ENCODE results near the gene SLC35F6.

SLC35F6 gene, protein sequence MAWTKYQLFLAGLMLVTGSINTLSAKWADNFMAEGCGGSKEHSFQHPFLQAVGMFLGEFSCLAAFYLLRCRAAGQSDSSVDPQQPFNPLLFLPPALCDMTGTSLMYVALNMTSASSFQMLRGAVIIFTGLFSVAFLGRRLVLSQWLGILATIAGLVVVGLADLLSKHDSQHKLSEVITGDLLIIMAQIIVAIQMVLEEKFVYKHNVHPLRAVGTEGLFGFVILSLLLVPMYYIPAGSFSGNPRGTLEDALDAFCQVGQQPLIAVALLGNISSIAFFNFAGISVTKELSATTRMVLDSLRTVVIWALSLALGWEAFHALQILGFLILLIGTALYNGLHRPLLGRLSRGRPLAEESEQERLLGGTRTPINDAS

DNA sequence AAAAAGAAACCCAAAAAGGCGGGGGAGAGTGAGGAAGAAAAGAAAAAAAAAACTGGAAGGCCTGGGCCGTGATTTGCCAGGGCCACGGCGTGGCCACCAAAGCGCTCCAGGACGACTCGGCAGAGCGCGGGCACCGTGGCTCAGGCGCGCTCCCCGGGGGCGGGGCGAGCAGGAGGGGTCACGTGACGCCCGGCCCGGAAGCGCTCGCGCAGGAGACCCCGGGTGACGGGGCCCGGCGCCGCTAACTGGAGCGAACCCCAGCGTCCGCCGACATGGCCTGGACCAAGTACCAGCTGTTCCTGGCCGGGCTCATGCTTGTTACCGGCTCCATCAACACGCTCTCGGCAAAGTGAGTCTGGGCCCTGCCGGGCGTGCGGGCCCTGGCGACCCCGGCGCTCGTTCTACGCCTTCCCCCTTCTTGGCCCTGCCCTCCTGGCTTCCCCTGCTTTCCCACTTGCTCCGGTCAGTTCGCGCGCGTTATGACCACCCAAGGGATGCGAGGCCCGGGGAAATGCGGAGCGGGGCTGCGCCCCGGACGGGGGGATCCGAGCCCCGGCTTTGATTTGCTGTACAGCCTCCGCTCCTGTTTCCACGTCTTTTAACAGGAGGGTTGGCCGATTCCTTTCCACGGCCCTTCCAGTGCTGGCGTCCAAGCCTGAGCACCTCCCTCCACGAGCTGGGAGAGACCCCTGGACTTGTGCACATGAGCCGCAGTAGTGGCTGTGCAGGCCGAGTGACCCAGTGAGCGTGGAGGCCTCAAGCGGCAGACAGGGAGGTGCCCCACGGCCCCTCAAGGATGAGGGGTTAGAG is at the start of gene SLC35F6:
SLC35F6 (plus strand) TSS at position 207 of the 810 bp plus-strand sequence; CDS start at position 273, 66 bp downstream.
- ATAC-seq, result peak; percentile 92
- Mint-ChIP-seq H3K4me3 (peak within 1 kb of the TSS; percentile 89), H3K4me1 (peaks cover 33% of the 10 kb centered on the region)

DNA sequence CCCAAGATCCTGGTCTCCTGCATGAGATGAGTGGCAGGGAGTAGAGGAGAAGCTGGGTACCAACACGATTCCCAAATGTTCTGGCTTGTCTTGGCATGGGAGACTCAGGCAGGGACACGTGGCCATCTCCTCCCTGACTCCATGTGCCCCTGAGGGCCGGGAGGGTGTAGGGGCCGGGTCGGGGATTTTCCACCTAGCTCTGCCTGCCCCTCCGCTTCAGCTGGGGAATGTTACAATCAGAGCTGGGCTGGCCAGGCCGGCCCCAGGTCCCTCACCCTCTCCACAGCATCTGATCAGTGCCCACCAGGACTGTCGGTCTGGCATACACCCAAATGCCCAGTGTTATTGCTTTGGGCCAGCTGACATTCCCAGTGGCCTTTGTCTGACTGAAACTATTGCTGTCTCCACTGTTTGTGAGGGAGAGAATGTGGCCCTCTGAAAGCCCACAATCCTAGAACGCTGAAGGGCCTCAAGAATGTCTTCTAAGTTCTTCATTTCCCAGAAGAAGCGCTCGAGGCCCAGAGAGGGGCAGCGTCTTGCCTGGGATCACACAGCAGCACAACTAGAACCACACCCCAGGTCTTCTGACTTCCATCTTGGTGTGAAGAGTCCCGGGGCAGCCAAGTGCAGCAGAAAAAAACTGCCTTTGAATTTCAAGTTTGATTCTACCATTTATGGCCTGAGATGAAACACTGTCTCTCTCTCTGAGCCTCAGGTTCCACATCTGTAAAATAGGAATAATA is 48.4 kb upstream of the SLC35F6 start:
- no peaks in the 10 kb centered on the region for H3K36me3 Mint-ChIP-seq (ENCODE audit: low read depth)
- H3K4me1 Mint-ChIP-seq, result no peaks in the 10 kb centered on the region
- no peak for DNase-seq
- no peaks in the 10 kb centered on the region for H3K9me3 Mint-ChIP-seq
- H3K27ac Mint-ChIP-seq, result no peak overlapping the region
- no peak overlapping the region for H3K4me3 Mint-ChIP-seq
- no peak for ATAC-seq
- no peaks in the 10 kb centered on the region for H3K27me3 Mint-ChIP-seq

More for the DNA sequence above, at the start of gene SLC35F6:
- Mint-ChIP-seq H3K9me3 (no peaks in the 10 kb centered on the region), H3K36me3 (ENCODE audit: low read depth) (no peaks in the 10 kb centered on the region), H3K27me3 (no peaks in the 10 kb centered on the region), H3K27ac (peak within 1 kb of the TSS; percentile 63)
- peak; percentile 86 for DNase-seq

DNA sequence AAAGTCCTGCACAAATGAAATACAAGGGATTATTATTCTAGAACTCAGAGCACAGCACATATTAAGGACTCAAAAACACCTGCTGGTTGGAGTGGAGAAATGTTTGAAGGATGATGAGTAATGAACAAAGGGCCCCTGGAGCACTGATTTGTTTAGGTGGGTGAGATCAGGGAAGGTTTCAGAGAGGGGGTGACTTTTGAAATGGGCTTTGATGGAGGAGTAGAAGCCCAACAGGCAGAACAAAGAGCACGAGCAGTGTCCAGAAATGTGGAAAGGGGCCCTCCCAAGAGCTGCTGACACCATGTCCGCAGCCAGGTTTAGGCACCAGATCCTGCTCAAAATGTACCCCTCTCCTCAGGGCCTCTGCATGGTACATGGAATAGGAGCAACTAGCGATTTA is 47.7 kb upstream of the SLC35F6 start:
- no peak overlapping the region for H3K4me3 Mint-ChIP-seq
- H3K27me3 Mint-ChIP-seq, result no peaks in the 10 kb centered on the region
- H3K9me3 Mint-ChIP-seq, result no peaks in the 10 kb centered on the region
- no peaks in the 10 kb centered on the region for H3K4me1 Mint-ChIP-seq
- no peaks in the 10 kb centered on the region for H3K36me3 Mint-ChIP-seq (ENCODE audit: low read depth)
- no peak for ATAC-seq
- no peak overlapping the region for H3K27ac Mint-ChIP-seq
- DNase-seq, result no peak

DNA sequence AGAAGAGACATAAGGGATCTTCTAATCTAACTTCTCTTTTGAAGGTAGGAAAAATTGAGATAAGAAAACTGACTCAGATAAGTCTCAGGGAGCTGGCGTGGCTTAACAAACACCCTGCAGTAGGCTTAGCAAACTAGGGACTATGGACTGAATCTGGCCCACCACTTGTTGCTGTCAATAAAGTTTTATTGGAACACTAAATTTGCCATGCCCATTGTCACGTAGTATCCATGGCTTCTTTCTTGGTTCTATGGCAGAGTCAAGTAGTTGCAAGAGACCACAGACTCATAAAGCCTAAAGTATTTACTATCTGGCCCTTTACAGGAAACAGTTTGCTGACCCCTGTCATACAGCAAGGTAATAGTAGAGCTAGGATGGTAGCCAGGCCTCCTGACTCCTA is 47.3 kb upstream of the SLC35F6 start:
- no peaks in the 10 kb centered on the region for H3K27me3 Mint-ChIP-seq
- DNase-seq, result no peak
- H3K4me3 Mint-ChIP-seq, result no peak overlapping the region
- no peak for ATAC-seq
- H3K4me1 Mint-ChIP-seq, result no peaks in the 10 kb centered on the region
- H3K9me3 Mint-ChIP-seq, result no peaks in the 10 kb centered on the region
- no peak overlapping the region for H3K27ac Mint-ChIP-seq
- H3K36me3 Mint-ChIP-seq (ENCODE audit: low read depth), result no peaks in the 10 kb centered on the region

DNA sequence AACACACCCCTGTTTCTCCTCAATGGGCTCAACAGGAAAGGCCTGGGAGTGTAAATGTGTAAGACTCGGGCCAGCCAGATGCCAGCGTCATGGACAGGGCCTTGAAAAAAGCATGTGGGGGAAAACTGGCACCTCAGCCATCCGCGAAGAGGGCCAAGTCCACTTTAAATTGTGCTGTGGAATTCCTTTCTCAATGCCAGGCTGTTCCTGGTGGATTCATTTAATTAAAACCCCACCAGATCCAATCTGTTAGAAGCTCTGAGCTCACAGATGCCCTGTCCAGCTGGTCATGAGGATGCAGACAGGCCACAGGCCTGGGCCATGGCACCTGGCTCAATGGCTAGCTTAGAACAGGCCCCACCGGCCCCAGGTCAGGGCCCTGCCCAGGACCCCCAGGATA is 46.7 kb upstream of the SLC35F6 start:
- no peak overlapping the region for H3K4me3 Mint-ChIP-seq
- H3K9me3 Mint-ChIP-seq, result no peaks in the 10 kb centered on the region
- no peak overlapping the region for H3K27ac Mint-ChIP-seq
- DNase-seq (no peak), ATAC-seq (no peak)
- no peaks in the 10 kb centered on the region for H3K36me3 Mint-ChIP-seq (ENCODE audit: low read depth)
- no peaks in the 10 kb centered on the region for H3K27me3 Mint-ChIP-seq
- H3K4me1 Mint-ChIP-seq, result no peaks in the 10 kb centered on the region

DNA sequence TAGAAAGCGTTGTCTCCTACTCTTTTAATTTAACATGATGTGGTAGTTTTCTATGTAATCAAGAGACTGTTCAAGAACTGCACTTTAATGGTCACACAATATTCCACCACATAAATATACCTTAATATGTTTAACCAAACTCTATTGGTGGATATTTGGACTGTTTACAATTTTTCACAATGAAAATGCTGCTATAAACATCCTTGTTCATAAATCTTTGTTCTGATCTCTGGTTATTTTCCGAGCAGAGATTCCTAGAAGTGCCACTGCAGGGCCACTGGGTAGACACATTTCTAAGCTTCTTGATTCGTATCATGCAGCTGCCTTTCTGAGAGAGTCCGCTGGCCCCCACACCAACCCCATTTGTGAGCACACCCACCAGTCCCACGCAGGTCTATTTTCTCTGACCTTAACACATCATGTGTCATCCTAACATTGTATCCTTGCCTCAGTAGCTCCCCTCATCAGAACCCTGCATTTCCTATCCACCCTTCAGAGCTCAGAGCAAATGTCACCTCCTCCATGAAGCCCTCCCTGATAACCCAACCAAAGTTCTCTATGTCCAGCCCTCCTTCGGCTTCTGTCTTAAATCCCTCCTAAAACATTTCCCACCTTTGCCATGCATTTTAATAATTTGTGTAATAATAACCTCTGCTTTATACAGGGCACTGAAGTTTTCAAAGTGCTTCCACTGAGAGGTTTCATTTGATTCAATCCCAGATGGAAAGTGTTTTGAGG is 45.0 kb upstream of the SLC35F6 start:
- Mint-ChIP-seq H3K27ac (no peak overlapping the region), H3K4me1 (no peaks in the 10 kb centered on the region), H3K4me3 (no peak overlapping the region), H3K36me3 (ENCODE audit: low read depth) (no peaks in the 10 kb centered on the region), H3K9me3 (no peaks in the 10 kb centered on the region), H3K27me3 (no peaks in the 10 kb centered on the region)
- ATAC-seq (no peak), DNase-seq (no peak)

DNA sequence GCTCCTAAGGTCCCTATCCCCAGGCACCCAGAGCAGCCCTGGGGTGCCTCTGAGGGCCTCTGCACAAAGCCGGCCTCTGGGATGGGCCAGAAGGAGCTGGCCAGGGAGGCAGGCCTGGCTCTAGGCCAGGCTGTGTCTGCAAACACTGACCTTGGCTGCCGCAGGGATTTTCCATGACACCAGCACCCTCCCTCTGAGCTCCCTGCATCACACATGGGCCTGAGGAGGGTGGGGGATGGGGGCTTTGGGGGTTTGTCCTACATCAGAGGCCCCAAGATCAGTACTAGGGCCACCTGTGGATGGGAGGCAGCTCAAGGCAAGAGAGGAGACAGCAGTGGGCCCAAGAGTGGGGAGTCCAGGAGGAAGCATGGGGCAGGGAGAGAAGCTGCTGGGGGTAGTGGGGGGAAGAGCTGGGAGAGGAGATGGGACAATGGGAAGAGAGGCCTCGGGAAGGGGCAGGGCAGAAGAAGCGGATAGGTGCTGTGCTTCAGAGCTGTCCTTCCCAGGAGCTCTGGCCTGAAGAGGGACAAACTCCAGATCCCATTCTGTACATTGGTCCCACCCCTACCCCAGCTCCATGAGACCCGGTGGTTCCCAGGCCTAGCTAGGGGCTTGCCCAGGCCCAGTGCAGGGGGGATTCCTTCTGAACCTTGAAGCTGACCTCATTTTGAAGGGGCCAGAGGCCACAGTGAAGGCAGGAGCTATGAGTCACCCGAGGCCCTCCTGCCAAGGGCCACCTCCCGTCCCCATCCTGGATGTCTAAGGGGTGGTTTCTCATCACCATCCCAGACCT is 43.6 kb upstream of the SLC35F6 start:
- ATAC-seq (no peak), DNase-seq (no peak)
- no peaks in the 10 kb centered on the region for H3K9me3 Mint-ChIP-seq
- no peak overlapping the region for H3K27ac Mint-ChIP-seq
- H3K36me3 Mint-ChIP-seq (ENCODE audit: low read depth), result no peaks in the 10 kb centered on the region
- no peaks in the 10 kb centered on the region for H3K4me1 Mint-ChIP-seq
- H3K4me3 Mint-ChIP-seq, result no peak overlapping the region
- H3K27me3 Mint-ChIP-seq, result no peaks in the 10 kb centered on the region

DNA sequence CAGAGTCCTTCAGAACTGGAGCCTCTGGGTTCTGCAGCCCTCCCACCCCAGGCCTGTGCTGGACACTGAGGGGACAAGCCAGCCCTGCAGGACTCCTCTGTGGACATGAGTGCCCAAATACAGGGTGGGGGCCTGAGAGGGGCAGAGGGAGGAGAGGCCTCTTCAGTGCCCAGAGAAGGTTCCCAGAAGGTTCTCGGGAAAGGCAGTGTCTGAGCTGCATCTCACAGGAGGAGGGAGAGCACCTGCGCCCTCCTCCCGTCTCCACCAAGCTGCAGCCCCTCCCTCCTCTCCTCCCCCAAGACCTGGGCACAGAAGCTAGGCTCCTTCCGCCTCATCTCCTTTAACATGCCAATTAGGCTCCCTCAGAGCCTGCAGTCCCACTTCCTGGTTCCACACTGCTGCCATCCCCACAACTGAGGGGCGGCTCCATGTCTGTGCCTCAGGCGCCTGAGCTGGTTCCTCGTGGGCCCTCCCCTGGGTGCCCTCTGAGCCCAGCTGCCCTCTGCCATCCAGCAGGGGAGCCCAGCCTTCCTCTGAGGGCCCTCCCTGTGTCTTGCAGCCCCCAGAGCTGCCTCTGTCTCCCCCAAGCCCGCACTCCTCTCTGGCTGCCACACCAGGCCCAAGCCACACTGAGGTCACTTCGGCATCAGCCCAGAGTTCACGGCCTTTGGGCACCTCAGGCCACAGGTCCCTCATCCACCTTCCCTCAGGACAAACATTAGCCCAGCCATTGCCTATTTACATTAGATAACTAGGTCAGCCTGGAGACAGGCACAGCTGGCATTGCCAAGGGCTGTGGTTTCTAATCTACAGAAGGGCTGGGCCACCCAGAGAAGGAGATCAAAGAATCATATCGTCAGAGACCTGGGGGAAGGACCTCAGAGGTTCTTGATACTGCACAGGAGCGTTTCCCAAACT is 42.7 kb upstream of the SLC35F6 start:
- H3K27me3 Mint-ChIP-seq, result no peaks in the 10 kb centered on the region
- DNase-seq (no peak), ATAC-seq (no peak)
- H3K4me3 Mint-ChIP-seq, result no peak overlapping the region
- H3K4me1 Mint-ChIP-seq, result no peaks in the 10 kb centered on the region
- no peaks in the 10 kb centered on the region for H3K36me3 Mint-ChIP-seq (ENCODE audit: low read depth)
- H3K27ac Mint-ChIP-seq, result no peak overlapping the region
- H3K9me3 Mint-ChIP-seq, result no peaks in the 10 kb centered on the region

DNA sequence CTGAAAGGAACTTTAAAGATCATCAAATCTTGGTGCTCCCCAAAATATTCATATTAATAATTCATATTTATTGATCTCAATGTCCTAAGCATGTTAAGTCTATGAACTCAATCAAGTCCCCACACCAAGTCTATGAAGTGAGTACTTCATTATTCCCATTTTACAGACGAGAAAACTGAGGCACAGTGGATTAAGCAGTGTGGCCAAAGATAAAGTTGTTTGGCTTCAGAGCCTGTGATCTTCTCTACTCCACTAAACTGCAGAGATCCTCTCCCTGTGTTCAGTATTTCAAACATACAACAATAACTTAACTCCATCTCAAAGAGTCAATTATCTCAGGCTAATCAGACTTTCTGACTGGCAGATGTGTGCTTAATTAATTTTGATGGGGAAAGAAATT is 41.8 kb upstream of the SLC35F6 start:
- ATAC-seq (no peak), DNase-seq (no peak)
- Mint-ChIP-seq H3K4me1 (no peaks in the 10 kb centered on the region), H3K4me3 (no peak overlapping the region), H3K9me3 (no peaks in the 10 kb centered on the region), H3K36me3 (ENCODE audit: low read depth) (no peaks in the 10 kb centered on the region), H3K27ac (no peak overlapping the region), H3K27me3 (peaks cover 3% of the 10 kb centered on the region)

DNA sequence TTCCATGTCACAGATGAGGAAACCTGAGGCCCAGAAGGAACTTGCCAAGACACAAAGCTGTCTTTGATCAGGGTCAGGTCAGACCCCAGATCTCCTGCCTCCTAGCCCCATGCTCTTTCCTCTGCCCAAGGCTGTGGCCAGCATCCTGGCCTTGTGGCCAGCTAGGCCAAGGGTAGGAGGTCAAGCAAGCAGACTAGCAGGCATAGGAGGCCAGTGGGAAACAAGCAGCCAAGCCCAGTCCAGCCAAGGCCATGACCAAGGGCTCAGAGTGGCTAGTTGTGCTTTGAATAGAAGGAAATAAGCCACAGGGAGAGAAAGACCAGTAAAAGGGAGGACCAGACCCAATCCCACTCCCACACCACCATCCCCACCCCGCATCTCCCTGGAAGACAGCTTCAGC is 41.2 kb upstream of the SLC35F6 start:
- ATAC-seq (no peak), DNase-seq (no peak)
- no peak overlapping the region for H3K27ac Mint-ChIP-seq
- no peaks in the 10 kb centered on the region for H3K4me1 Mint-ChIP-seq
- no peaks in the 10 kb centered on the region for H3K36me3 Mint-ChIP-seq (ENCODE audit: low read depth)
- H3K4me3 Mint-ChIP-seq, result no peak overlapping the region
- H3K9me3 Mint-ChIP-seq, result no peaks in the 10 kb centered on the region
- peaks cover 4% of the 10 kb centered on the region for H3K27me3 Mint-ChIP-seq

DNA sequence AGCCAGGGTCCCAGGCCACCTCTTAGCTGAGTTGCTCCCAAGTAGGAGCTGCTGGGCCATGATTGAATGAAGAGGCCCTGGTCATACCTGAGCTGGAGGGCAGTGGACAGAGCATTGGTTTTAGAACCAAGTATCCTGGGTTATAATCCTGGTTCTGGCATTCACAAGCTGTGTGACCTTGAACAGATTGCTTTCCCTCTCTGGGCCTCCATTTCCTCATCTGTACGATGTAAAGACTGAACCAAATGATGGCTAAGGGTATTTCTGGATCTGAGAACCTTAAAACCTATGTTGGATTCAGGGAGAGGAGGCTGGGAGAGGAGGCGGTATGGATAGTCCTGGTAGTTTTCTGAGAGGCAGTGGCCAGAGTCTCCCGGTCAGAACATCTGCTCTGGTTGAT is 40.6 kb upstream of the SLC35F6 start:
- H3K4me1 Mint-ChIP-seq, result no peaks in the 10 kb centered on the region
- no peak for DNase-seq
- ATAC-seq, result no peak
- H3K36me3 Mint-ChIP-seq (ENCODE audit: low read depth), result no peaks in the 10 kb centered on the region
- peaks cover 4% of the 10 kb centered on the region for H3K27me3 Mint-ChIP-seq
- no peak overlapping the region for H3K4me3 Mint-ChIP-seq
- no peak overlapping the region for H3K27ac Mint-ChIP-seq
- H3K9me3 Mint-ChIP-seq, result no peaks in the 10 kb centered on the region

DNA sequence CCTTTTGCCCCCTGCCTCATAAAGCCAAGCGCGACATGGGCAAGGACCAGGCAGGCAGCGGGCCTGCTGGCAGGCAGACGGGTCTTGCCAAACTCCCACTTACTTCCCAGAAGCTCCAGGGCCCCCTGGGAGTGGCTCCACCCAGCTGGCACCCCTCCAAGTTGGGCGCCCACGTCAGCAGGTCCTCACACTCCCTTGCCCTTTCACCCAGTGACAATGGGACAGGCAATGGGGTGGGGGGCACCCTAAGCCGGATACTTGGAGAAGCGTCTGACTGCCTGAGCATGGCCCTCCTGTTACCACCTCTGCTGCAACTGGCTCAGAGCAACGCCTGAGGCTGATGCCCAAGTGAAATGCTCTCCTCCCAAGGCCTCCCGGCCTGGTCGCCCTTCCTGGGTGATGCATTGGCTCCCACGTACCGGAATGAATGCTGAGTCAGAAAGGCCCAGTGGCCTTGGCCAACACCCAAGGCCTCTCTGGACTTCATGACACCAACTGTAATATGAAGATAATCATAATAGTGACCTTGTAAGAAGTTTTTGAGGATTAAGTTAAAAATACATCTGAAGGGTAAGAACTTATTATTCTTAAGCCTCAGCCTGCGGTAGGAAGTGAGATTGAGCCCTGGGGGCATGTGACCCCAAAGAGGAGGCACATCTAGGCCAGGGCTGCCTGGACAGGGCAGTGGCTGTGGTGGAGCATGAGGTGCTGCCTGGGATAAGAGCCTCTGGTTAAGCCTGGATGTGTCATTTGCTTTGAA is 39.9 kb upstream of the SLC35F6 start:
- ATAC-seq (no peak), DNase-seq (no peak)
- Mint-ChIP-seq H3K4me3 (no peak overlapping the region), H3K36me3 (ENCODE audit: low read depth) (no peaks in the 10 kb centered on the region), H3K27ac (no peak overlapping the region), H3K4me1 (no peaks in the 10 kb centered on the region), H3K9me3 (no peaks in the 10 kb centered on the region), H3K27me3 (peaks cover 8% of the 10 kb centered on the region)

Data from activated naive CD8-positive, alpha-beta T cell treated with anti-CD3 and anti-CD28 coated beads, Interleukin-2, amount 50 U/mL, for 24 hours (primary cell).